Activated CD4-positive, alpha-beta T cell treated with anti-CD3 and anti-CD28 coated beads, Interleukin-2, amount 10 ng/mL, durations not matched to agents 24 days and 14 days (primary cell): ENCODE results near the gene TBC1D1. TPM values are rescaled to one million over a fixed set of nuclear protein-coding genes. Genes with fewer than 3 reads are reported as not detected.

Source experiments
- DNase-seq: peaks from one replicate; pipeline ENCODE4 v3.0.0; 2022
- H3K27ac Mint-ChIP-seq: one replicate; pipeline ENCODE4 v1.8.0; 2022; ENCODE audit warnings: mild to moderate bottlenecking, mixed read lengths
- H3K27me3 Mint-ChIP-seq: one replicate; pipeline ENCODE4 v1.8.0; 2022; ENCODE audit warnings: mixed read lengths
- H3K36me3 Mint-ChIP-seq: one replicate; pipeline ENCODE4 v1.8.0; 2022; ENCODE audit warnings: low read depth, mild to moderate bottlenecking, mixed read lengths
- H3K4me1 Mint-ChIP-seq: one replicate; pipeline ENCODE4 v1.8.0; 2021; ENCODE audit warnings: mixed read lengths
- H3K4me3 Mint-ChIP-seq: one replicate; pipeline ENCODE4 v1.8.0; 2022; ENCODE audit warnings: mild to moderate bottlenecking, moderate library complexity, mixed read lengths
- H3K9me3 Mint-ChIP-seq: one replicate; pipeline ENCODE4 v1.8.0; 2021; ENCODE audit warnings: mixed read lengths
- intact Hi-C: fragments of 100-400 bp; cut with micrococcal nuclease; formaldehyde crosslinking; loops from one replicate; pipeline ENCODE4 v1.15.1; 2023
- total RNA-seq: library from RNA; stranded (reverse); gene quantifications from 2 replicates; pipeline ENCODE4 v1.2.3, GENCODE V29; 2022

The TBC1D1 gene
- total RNA-seq, 1 donor from 2014 or later = 61.6 TPM

- H3K9me3 Mint-ChIP-seq = no peaks in the 10 kb centered on the region
- no peaks in the 10 kb centered on the region for H3K27me3 Mint-ChIP-seq
- no peak overlapping the region for H3K4me3 Mint-ChIP-seq
- no peak for DNase-seq
- H3K27ac Mint-ChIP-seq = no peak overlapping the region
- intact Hi-C loops = no loop called here
- H3K4me1 Mint-ChIP-seq = peaks cover 19% of the 10 kb centered on the region
- no peaks in the 10 kb centered on the region for H3K36me3 Mint-ChIP-seq
These were observed 112.7 kb downstream of the TBC1D1 start for GRCh38 chr4:38003628-38004027.

DNA sequence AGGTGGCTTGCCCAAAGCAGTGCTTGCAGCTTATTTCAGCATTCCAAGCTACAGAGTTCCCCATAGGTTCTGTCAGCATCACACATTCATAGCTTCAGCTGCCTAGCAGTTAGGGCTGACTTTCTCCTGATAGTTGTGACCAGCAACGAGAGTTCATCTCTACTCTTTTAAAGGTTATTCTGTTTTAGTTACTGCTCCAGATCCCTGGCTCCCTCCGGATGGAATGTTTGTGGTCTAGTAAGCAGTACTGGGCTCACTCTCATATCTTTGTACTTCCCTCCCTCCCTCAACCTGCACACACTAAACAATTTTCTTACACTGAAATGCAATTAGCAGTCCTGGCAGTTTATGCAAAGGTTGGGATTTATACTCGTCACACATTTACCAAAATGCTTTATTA, 113.2 kb downstream of the TBC1D1 start:
- Mint-ChIP-seq H3K4me3 (no peak overlapping the region), H3K9me3 (no peaks in the 10 kb centered on the region), H3K36me3 (no peaks in the 10 kb centered on the region), H3K27ac (no peak overlapping the region), H3K27me3 (no peaks in the 10 kb centered on the region), H3K4me1 (peaks cover 19% of the 10 kb centered on the region)
- intact Hi-C loops = no loop called here
- no peak for DNase-seq

DNA sequence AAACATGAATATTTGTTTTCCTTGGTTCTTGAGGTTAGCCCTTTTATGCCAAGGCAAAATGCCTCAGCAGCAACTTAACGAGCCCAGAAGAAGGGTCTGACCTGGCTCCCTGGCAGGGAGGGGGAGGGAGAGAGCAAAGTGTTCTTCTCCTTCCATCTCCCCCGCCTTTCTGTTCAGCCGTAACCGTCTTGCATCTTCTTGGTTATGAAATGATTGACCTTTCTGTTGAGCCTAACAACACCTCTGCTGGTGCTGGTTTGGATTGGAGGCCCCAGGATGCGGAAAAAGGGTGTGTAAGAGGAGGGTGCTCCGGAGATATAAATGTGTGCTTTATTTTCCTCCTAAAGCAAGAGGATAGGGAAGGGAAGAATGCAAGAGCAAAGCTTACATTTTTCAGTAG, 114.0 kb downstream of the TBC1D1 start:
- H3K9me3 Mint-ChIP-seq = no peaks in the 10 kb centered on the region
- no peak overlapping the region for H3K27ac Mint-ChIP-seq
- no peaks in the 10 kb centered on the region for H3K36me3 Mint-ChIP-seq
- H3K4me3 Mint-ChIP-seq = no peak overlapping the region
- no peak for DNase-seq
- H3K4me1 Mint-ChIP-seq = peaks cover 13% of the 10 kb centered on the region
- no peaks in the 10 kb centered on the region for H3K27me3 Mint-ChIP-seq
- intact Hi-C loops = no loop called here

DNA sequence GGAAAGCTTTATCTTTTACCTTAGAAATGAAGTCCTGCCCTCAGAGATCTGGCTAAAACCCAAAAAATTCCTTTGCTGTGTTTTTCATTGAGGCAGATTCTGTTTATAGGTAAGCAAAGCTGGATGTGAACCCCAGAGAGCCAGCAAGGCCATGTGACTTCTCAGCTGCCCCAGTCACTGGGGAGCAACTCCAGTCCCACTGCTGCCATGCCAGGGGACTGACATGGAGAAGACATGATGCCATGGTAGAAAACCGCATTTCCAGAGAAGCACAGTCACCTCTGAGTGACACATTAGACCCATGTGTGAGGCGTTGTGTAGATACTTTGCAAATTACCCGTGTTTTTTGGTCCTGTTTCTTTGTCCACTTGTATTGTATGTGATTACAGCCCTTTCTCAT, 114.8 kb downstream of the TBC1D1 start:
- Mint-ChIP-seq H3K27me3 (no peaks in the 10 kb centered on the region), H3K4me1 (peaks cover 13% of the 10 kb centered on the region), H3K4me3 (no peak overlapping the region), H3K36me3 (no peaks in the 10 kb centered on the region), H3K9me3 (no peaks in the 10 kb centered on the region), H3K27ac (no peak overlapping the region)
- intact Hi-C loops = no loop called here
- no peak for DNase-seq

GRCh38 chr4:38007645-38008044, 116.8 kb downstream of the TBC1D1 start:
- H3K9me3 Mint-ChIP-seq = no peaks in the 10 kb centered on the region
- DNase-seq = no peak
- H3K27ac Mint-ChIP-seq = no peak overlapping the region
- intact Hi-C loops = no loop called here
- no peaks in the 10 kb centered on the region for H3K27me3 Mint-ChIP-seq
- peaks cover 12% of the 10 kb centered on the region for H3K4me1 Mint-ChIP-seq
- H3K36me3 Mint-ChIP-seq = no peaks in the 10 kb centered on the region
- H3K4me3 Mint-ChIP-seq = no peak overlapping the region

GRCh38 chr4:38008571-38009021, 117.7 kb downstream of the TBC1D1 start:
- no peak overlapping the region for H3K27ac Mint-ChIP-seq
- no peaks in the 10 kb centered on the region for H3K36me3 Mint-ChIP-seq
- intact Hi-C loops = no loop called here
- H3K9me3 Mint-ChIP-seq = no peaks in the 10 kb centered on the region
- H3K4me1 Mint-ChIP-seq = peaks cover 6% of the 10 kb centered on the region
- no peaks in the 10 kb centered on the region for H3K27me3 Mint-ChIP-seq
- H3K4me3 Mint-ChIP-seq = no peak overlapping the region
- DNase-seq = no peak

- no peak for DNase-seq
- Mint-ChIP-seq H3K36me3 (peaks cover 3% of the 10 kb centered on the region), H3K9me3 (no peaks in the 10 kb centered on the region), H3K27ac (no peak overlapping the region), H3K4me1 (peaks cover 6% of the 10 kb centered on the region), H3K27me3 (no peaks in the 10 kb centered on the region), H3K4me3 (no peak overlapping the region)
- intact Hi-C loops = no loop called here
These were observed 118.5 kb downstream of the TBC1D1 start for GRCh38 chr4:38009421-38009820.

DNA sequence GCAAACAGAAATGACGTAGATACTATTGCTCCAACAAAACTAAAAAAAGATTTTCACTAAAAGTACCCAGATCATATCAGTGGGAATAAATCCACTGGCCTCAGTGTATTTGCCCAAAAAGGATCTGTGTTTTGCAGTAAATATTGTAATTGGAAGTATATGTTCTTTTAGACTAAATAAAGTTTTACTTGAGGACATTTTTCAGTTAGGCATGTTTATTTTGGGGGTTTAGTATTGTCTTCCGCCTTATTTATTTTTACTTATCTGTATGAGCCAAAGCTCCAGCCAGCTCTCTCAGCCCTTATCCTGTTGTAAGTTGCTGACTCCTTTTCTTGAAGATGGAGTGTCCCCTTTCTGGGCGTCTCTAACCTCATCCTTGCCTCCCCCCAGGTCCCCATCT, 119.1 kb downstream of the TBC1D1 start:
- H3K4me3 Mint-ChIP-seq = no peak overlapping the region
- no peaks in the 10 kb centered on the region for H3K9me3 Mint-ChIP-seq
- peaks cover 6% of the 10 kb centered on the region for H3K4me1 Mint-ChIP-seq
- intact Hi-C loops = no loop called here
- DNase-seq = no peak
- no peak overlapping the region for H3K27ac Mint-ChIP-seq
- no peaks in the 10 kb centered on the region for H3K27me3 Mint-ChIP-seq
- peaks cover 6% of the 10 kb centered on the region for H3K36me3 Mint-ChIP-seq

DNA sequence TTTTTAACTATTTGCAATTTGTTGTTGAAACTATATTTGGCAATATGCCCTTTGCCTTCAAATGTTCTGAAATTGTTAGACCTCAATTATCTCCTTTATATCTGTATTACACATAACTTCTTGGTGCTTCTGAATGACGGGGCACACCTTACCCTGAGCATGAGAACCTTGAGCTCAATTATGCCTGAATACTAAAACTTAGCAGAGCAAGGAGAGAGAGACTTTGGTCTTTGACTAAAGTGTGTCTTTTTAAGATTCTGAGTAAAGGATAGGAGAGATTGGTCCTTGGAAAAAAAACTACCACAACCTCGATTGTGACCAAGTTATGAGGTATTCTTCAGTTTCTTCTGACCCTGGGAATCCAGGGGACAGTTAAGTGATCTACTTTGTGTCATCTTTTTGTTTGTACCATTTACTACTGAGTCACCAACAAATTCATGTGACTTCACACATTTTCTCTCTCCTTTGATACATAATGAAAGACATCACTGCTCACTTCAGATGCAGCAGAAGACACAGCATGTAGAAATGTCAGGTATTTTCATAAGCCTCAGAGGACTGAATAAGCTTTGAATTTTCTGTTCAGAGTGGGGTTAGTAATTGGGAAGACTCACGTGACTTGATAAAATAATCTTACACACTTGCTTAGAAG, 120.8 kb downstream of the TBC1D1 start:
- H3K27me3 Mint-ChIP-seq = no peaks in the 10 kb centered on the region
- intact Hi-C loops = no loop called here
- H3K4me3 Mint-ChIP-seq = no peak overlapping the region
- no peaks in the 10 kb centered on the region for H3K9me3 Mint-ChIP-seq
- no peak for DNase-seq
- H3K4me1 Mint-ChIP-seq = no peaks in the 10 kb centered on the region
- H3K27ac Mint-ChIP-seq = no peak overlapping the region
- H3K36me3 Mint-ChIP-seq = peaks cover 12% of the 10 kb centered on the region

DNA sequence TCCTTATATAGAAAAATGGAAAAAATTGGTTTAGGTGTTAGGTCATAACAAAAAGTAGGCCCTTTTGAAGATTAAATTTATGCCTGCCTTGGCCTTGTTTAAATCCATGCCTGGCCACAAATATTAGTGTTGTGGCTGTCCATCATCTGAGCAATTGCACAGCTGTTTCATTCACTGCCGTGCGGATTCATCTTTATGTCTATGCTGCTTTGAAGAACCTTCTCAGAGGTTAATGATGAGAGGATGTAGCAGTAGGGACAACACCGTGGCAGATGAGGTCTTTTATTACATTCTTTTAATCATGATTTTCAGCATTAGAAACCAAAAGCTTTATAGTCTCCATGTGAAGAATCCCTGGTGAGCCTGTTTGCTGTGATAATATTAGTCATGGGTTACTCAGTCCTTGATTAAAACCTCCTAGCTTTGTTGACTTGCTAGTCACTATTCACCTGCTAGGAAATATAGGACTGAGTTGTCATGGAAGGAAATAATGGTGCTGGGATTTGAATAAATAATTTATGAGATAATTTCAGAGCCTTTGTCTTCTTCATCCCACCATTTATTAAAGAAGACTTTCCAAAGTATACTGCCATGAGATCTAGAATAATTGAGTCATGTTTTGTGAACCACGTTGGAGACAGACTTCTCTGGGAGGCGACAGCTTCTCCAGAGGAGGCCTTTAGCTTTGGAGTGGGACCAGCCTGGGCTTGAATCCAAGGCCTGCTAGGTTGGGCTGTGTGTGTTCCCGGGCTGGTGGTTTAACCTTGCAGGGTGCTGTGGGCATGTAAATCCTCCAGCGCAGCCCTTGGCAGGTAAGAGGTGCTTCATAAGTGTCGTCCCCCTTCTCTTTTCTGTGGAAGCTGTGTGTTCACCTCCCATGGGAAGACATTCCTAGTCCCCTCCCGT, 122.8 kb downstream of the TBC1D1 start:
- intact Hi-C loops = no loop called here
- Mint-ChIP-seq H3K27me3 (no peaks in the 10 kb centered on the region), H3K4me3 (no peak overlapping the region), H3K36me3 (peaks cover 17% of the 10 kb centered on the region), H3K9me3 (no peaks in the 10 kb centered on the region), H3K4me1 (no peaks in the 10 kb centered on the region), H3K27ac (no peak overlapping the region)
- no peak for DNase-seq

DNA sequence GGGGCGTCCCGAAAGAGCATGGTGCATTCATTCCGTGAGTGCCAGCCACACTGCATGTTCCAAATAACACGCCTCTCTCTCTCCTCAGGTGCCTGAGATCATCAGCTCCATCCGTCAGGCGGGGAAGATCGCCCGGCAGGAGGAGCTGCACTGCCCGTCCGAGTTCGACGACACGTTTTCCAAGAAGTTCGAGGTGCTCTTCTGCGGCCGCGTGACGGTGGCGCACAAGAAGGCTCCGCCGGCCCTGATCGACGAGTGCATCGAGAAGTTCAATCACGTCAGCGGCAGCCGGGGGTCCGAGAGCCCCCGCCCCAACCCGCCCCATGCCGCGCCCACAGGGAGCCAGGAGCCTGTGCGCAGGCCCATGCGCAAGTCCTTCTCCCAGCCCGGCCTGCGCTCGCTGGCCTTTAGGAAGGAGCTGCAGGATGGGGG, 123.6 kb downstream of the TBC1D1 start:
- Mint-ChIP-seq H3K36me3 (peaks cover 17% of the 10 kb centered on the region), H3K27ac (no peak overlapping the region), H3K4me1 (no peaks in the 10 kb centered on the region), H3K27me3 (no peaks in the 10 kb centered on the region), H3K9me3 (no peaks in the 10 kb centered on the region), H3K4me3 (no peak overlapping the region)
- intact Hi-C loops = no loop called here
- no peak for DNase-seq

- no peak overlapping the region for H3K27ac Mint-ChIP-seq
These were observed 125.1 kb downstream of the TBC1D1 start for GRCh38 chr4:38015886-38016515.

DNA sequence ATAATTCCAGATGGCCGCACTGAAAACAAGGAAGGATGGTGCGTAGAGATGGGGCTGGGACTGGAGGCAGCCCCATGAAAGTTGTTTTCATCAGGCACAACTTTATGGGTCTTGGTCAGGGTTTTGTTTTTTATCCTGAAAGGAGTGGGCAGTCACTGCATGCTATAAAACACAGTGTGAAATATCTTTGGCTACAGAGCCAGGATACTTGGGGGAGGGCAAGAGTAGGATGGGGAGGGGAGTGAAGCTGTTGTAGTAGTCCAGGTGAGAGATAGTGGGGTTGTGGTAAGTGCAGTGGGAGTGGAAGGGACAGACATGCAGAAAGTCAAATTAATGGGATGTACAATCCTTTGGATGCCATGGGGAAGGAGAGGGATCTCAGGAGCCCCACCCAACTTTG, 125.8 kb downstream of the TBC1D1 start:
- H3K4me3 Mint-ChIP-seq = no peak overlapping the region
- H3K36me3 Mint-ChIP-seq = peaks cover 30% of the 10 kb centered on the region
- H3K4me1 Mint-ChIP-seq = no peaks in the 10 kb centered on the region
- no peaks in the 10 kb centered on the region for H3K9me3 Mint-ChIP-seq
- intact Hi-C loops = no loop called here
- H3K27ac Mint-ChIP-seq = peak overlapping the region; percentile 1
- DNase-seq = no peak
- no peaks in the 10 kb centered on the region for H3K27me3 Mint-ChIP-seq

More at GRCh38 chr4:38015886-38016515, 125.1 kb downstream of the TBC1D1 start:
- Mint-ChIP-seq H3K9me3 (no peaks in the 10 kb centered on the region), H3K4me1 (no peaks in the 10 kb centered on the region), H3K27me3 (no peaks in the 10 kb centered on the region), H3K36me3 (peaks cover 23% of the 10 kb centered on the region), H3K4me3 (no peak overlapping the region)
- intact Hi-C loops = no loop called here
- no peak for DNase-seq

- no peaks in the 10 kb centered on the region for H3K27me3 Mint-ChIP-seq
- H3K4me3 Mint-ChIP-seq = no peak overlapping the region
- H3K27ac Mint-ChIP-seq = no peak overlapping the region
- H3K36me3 Mint-ChIP-seq = peaks cover 39% of the 10 kb centered on the region
- H3K4me1 Mint-ChIP-seq = peaks cover 3% of the 10 kb centered on the region
- intact Hi-C loops = no loop called here
- DNase-seq = no peak
- H3K9me3 Mint-ChIP-seq = no peaks in the 10 kb centered on the region
These were observed 126.7 kb downstream of the TBC1D1 start for GRCh38 chr4:38017609-38018008.
